ENCODE measurements around the gene TNRC6A. TPM values are rescaled to one million over a fixed set of nuclear protein-coding genes. Genes with fewer than 3 reads are reported as not detected.

TNRC6A gene
- total and polyA plus RNA-seq, 2 of the 13 experiments (the other 11 are each of a cell fraction or from before 2014, with no cell fraction given), result 30.9 to 43.6 TPM

- DNase-seq (ENCODE audit: low spot score), result no peak
- in situ Hi-C loops (cut with HindIII; ENCODE audit: extremely low pct_ligation_motif_present, low pct_unique_long_range_greater_than_20kb), result no loop called here
- H3K27me3 ChIP-seq (ENCODE audit: control insufficient read depth in 1 of 2, insufficient read depth in 2 of 2, low read length in 2 of 2), result no peaks in the 10 kb centered on the region
- H3K4me3 ChIP-seq (replicated peaks in 1 of 3; ENCODE audit: insufficient read depth in 1 of 3, low read depth in 2 of 3, low read length in 3 of 3), result no peak overlapping the region
- no peaks in the 10 kb centered on the region for H3K36me3 ChIP-seq (replicated peaks in 1 of 2; ENCODE audit: control insufficient read depth in 1 of 2, insufficient read depth in 2 of 2, low read length in 2 of 2)
- ChIA-PET CTCF (ENCODE audit: low intra/inter-chr PET ratio, low total read pairs) (no interaction called here), POLR2A (no interaction called here)
- H3K27ac ChIP-seq (ENCODE audit: extremely low read length, insufficient read depth, low read length), result no peak overlapping the region
- H3K4me2 ChIP-seq (ENCODE audit: low read depth, low read length), result no peak overlapping the region
- no peak for TF ChIP-seq ZXDC (CRISPR knock-in tag; IDR thresholded peaks at IDR 0.05)
- peak; percentile 62 for TF ChIP-seq ZNF770 (CRISPR knock-in tag; IDR thresholded peaks at IDR 0.05)
- no peak for FAIRE-seq
- peaks cover 26% of the 10 kb centered on the region for H3K4me1 ChIP-seq (ENCODE audit: insufficient read depth, low read length)
- BruUV-seq (replicated peaks), result no TSS peak
- intact Hi-C loops (cut with micrococcal nuclease; ENCODE audit: unreplicated experiment), result no loop called here
- H4K20me1 ChIP-seq (ENCODE audit: insufficient read depth, low read length), result no peaks in the 10 kb centered on the region
- H3K9ac ChIP-seq (ENCODE audit: insufficient read depth, low read depth, low read length), result no peak overlapping the region
- no peak for ATAC-seq
- H3K9me3 ChIP-seq (ENCODE audit: low read length), result no peaks in the 10 kb centered on the region
- H2AFZ ChIP-seq (ENCODE audit: low read length), result no peak overlapping the region
- no peaks in the 10 kb centered on the region for H3K79me2 ChIP-seq (ENCODE audit: insufficient read depth, low read length)
Measured at GRCh38 chr16:24854607-24855171, 125.2 kb downstream of the TNRC6A start.

- no peak for ATAC-seq
- Histone ChIP-seq H3K4me2 (ENCODE audit: low read depth, low read length) (no peak overlapping the region), H3K79me2 (ENCODE audit: insufficient read depth, low read length) (no peaks in the 10 kb centered on the region), H3K27me3 (ENCODE audit: control insufficient read depth in 1 of 2, insufficient read depth in 2 of 2, low read length in 2 of 2) (no peaks in the 10 kb centered on the region), H3K4me3 (replicated peaks in 1 of 3; ENCODE audit: insufficient read depth in 1 of 3, low read depth in 2 of 3, low read length in 3 of 3) (no peak overlapping the region), H3K4me1 (ENCODE audit: insufficient read depth, low read length) (peaks cover 29% of the 10 kb centered on the region), H2AFZ (ENCODE audit: low read length) (no peak overlapping the region), H3K9me3 (ENCODE audit: low read length) (no peaks in the 10 kb centered on the region), H3K9ac (ENCODE audit: insufficient read depth, low read depth, low read length) (no peak overlapping the region), H3K27ac (ENCODE audit: extremely low read length, insufficient read depth, low read length) (no peak overlapping the region), H3K36me3 (replicated peaks in 1 of 2; ENCODE audit: control insufficient read depth in 1 of 2, insufficient read depth in 2 of 2, low read length in 2 of 2) (no peaks in the 10 kb centered on the region), H4K20me1 (ENCODE audit: insufficient read depth, low read length) (no peaks in the 10 kb centered on the region)
- POLR2A ChIA-PET, result no interaction called here
- no TSS peak for BruUV-seq (replicated peaks)
- intact Hi-C loops (cut with micrococcal nuclease; ENCODE audit: unreplicated experiment), result no loop called here
- WGBS (ENCODE audit: low lambda C conversion rate), result 83% methylated on average over 5 of the region's 5 CpGs
- CTCF ChIA-PET (ENCODE audit: low intra/inter-chr PET ratio, low total read pairs), result no interaction called here
- no peak for DNase-seq (ENCODE audit: low spot score)
- no peak for FAIRE-seq
- in situ Hi-C loops (cut with HindIII; ENCODE audit: extremely low pct_ligation_motif_present, low pct_unique_long_range_greater_than_20kb), result no loop called here
- TF ChIP-seq RNF2 (conservative IDR thresholded peaks at IDR 0.05; ENCODE audit: low read depth) (no peak), ZNF629 (CRISPR knock-in tag; conservative IDR thresholded peaks at IDR 0.05) (no peak), ZNF430 (CRISPR knock-in tag; IDR thresholded peaks at IDR 0.05) (no peak), HNF4A (CRISPR knock-in tag; IDR thresholded peaks at IDR 0.05) (no peak), BHLHE40 (IDR thresholded peaks at IDR 0.05; ENCODE audit: low read length) (no peak), GRHL1 (CRISPR knock-in tag; conservative IDR thresholded peaks at IDR 0.05) (no peak), ZNF17 (CRISPR knock-in tag; IDR thresholded peaks at IDR 0.05) (no peak), ZNF768 (CRISPR knock-in tag; IDR thresholded peaks at IDR 0.05) (no peak), ZNF772 (CRISPR knock-in tag; IDR thresholded peaks at IDR 0.05) (no peak), ZNF326 (CRISPR knock-in tag; IDR thresholded peaks at IDR 0.05; ENCODE audit: borderline replicate concordance) (no peak), MAZ (IDR thresholded peaks at IDR 0.05; ENCODE audit: borderline replicate concordance, low read depth, low read length) (no peak), MAZ (CRISPR knock-in tag; IDR thresholded peaks at IDR 0.05; ENCODE audit: low read depth) (no peak)
Measured at GRCh38 chr16:24855678-24856077, 126.2 kb downstream of the TNRC6A start.
